SK-N-SH (cell line): ENCODE results near the gene CYP46A1.

Experiments
- JUND ChIP-seq: IDR thresholded peaks from 2 replicates; pipeline ENCODE4 v1.4.0; 2012
- POLR2AphosphoS5 ChIP-seq: IDR thresholded peaks from 2 replicates; pipeline ENCODE4 v1.6.1; 2012; ENCODE audit warnings: low read depth, low read length
- RAD21 ChIP-seq: IDR thresholded peaks from 2 replicates; pipeline ENCODE4 v1.6.1; 2012; ENCODE audit warnings: mild to moderate bottlenecking, low read length
- SIN3A ChIP-seq: IDR thresholded peaks from 2 replicates; pipeline ENCODE4 v1.6.1; 2012; ENCODE audit warnings: low read depth, mild to moderate bottlenecking, low read length, moderate library complexity, borderline replicate concordance
- TF ChIP-seq, protein P1 (sequence below): fragments of 200-600 bp; sonication (generic); IDR thresholded peaks from 2 replicates; pipeline ENCODE4 v1.6.1; 2017; ENCODE audit warnings: antibody characterized with exemption, mild to moderate bottlenecking, moderate library complexity
- TF ChIP-seq, protein P2 (sequence below): IDR thresholded peaks from 2 replicates; pipeline ENCODE4 v1.4.0; 2012; ENCODE audit warnings: low read depth
- TF ChIP-seq, protein P3 (sequence below): fragments of 150-350 bp; IDR thresholded peaks from 2 replicates; pipeline ENCODE4 v1.6.1; 2016; ENCODE audit warnings: mild to moderate bottlenecking, low read depth, low read length
- TF ChIP-seq, protein P4 (sequence below): IDR thresholded peaks from 2 replicates; pipeline ENCODE4; 2012

DNA sequence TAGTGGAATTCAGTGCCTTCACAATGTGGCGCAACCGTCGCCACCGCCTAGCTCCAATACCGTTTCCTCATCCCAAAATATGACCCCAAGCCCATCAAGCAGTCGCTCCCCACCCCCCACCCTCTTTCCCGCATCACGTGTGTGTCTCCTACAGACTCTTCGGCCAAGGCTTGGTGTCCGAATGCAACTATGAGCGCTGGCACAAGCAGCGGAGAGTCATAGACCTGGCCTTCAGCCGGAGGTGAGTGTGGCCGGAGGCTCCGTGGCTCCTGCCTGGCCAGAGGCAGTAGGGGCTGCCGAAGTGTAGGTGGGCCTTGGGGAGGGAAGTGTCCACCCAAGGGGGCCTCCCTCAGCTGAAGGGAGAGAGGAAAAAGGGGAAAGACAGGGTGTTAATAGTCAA is 15.8 kb downstream of the CYP46A1 start:
- TF ChIP-seq SIN3A, result no peak
- TF ChIP-seq, protein P1, sequence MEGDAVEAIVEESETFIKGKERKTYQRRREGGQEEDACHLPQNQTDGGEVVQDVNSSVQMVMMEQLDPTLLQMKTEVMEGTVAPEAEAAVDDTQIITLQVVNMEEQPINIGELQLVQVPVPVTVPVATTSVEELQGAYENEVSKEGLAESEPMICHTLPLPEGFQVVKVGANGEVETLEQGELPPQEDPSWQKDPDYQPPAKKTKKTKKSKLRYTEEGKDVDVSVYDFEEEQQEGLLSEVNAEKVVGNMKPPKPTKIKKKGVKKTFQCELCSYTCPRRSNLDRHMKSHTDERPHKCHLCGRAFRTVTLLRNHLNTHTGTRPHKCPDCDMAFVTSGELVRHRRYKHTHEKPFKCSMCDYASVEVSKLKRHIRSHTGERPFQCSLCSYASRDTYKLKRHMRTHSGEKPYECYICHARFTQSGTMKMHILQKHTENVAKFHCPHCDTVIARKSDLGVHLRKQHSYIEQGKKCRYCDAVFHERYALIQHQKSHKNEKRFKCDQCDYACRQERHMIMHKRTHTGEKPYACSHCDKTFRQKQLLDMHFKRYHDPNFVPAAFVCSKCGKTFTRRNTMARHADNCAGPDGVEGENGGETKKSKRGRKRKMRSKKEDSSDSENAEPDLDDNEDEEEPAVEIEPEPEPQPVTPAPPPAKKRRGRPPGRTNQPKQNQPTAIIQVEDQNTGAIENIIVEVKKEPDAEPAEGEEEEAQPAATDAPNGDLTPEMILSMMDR, result no peak
- no peak for TF ChIP-seq POLR2AphosphoS5
- TF ChIP-seq RAD21, result no peak
- no peak for TF ChIP-seq JUND
- TF ChIP-seq, protein P2, sequence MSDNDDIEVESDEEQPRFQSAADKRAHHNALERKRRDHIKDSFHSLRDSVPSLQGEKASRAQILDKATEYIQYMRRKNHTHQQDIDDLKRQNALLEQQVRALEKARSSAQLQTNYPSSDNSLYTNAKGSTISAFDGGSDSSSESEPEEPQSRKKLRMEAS, result no peak
- TF ChIP-seq, protein P3, sequence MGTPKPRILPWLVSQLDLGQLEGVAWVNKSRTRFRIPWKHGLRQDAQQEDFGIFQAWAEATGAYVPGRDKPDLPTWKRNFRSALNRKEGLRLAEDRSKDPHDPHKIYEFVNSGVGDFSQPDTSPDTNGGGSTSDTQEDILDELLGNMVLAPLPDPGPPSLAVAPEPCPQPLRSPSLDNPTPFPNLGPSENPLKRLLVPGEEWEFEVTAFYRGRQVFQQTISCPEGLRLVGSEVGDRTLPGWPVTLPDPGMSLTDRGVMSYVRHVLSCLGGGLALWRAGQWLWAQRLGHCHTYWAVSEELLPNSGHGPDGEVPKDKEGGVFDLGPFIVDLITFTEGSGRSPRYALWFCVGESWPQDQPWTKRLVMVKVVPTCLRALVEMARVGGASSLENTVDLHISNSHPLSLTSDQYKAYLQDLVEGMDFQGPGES, result no peak
- TF ChIP-seq, protein P4, sequence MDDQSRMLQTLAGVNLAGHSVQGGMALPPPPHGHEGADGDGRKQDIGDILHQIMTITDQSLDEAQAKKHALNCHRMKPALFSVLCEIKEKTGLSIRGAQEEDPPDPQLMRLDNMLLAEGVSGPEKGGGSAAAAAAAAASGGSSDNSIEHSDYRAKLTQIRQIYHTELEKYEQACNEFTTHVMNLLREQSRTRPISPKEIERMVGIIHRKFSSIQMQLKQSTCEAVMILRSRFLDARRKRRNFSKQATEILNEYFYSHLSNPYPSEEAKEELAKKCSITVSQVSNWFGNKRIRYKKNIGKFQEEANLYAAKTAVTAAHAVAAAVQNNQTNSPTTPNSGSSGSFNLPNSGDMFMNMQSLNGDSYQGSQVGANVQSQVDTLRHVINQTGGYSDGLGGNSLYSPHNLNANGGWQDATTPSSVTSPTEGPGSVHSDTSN, result no peak
